HepG2 (cell line): ENCODE measurements around the gene PGPEP1. TPM values are rescaled to one million over a fixed set of nuclear protein-coding genes. Genes with fewer than 3 reads are reported as not detected.
A peak's percentile ranks its signal among the peaks of the same experiment; 100 is the strongest.

ENCODE experiments used
- BORCS8-MEF2B ChIP-seq: sonication (generic); formaldehyde crosslinking; IDR thresholded peaks from 2 replicates; pipeline ENCODE4 v1.8.0; 2022; ENCODE audit warnings: mild to moderate bottlenecking, missing genetic modification reagents
- BRF2 ChIP-seq: sonication (generic); formaldehyde crosslinking; IDR thresholded peaks from 2 replicates; pipeline ENCODE4 v1.8.1; 2022; ENCODE audit warnings: mild to moderate bottlenecking, missing genetic modification reagents
- ERF ChIP-seq: IDR thresholded peaks from 2 replicates; pipeline ENCODE4 v1.6.1; 2018; ENCODE audit warnings: missing biosample characterization, missing genetic modification reagents
- JDP2 ChIP-seq: sonication (generic); formaldehyde crosslinking; IDR thresholded peaks from 2 replicates; pipeline ENCODE4 v1.8.1; 2022; ENCODE audit warnings: missing genetic modification reagents, borderline replicate concordance
- NCOA2 ChIP-seq: sonication (generic); formaldehyde crosslinking; IDR thresholded peaks from 2 replicates; pipeline ENCODE4 v1.8.0; 2022; ENCODE audit warnings: inconsistent platforms
- NFKBIZ ChIP-seq: IDR thresholded peaks from 2 replicates; pipeline ENCODE4 v1.6.1; 2018; ENCODE audit warnings: missing genetic modification reagents, missing compliant biosample characterization
- SMARCC2 ChIP-seq: fragments of 450-650 bp; IDR thresholded peaks from 2 replicates; pipeline ENCODE4 v1.6.1; 2017; ENCODE audit warnings: antibody characterized with exemption, mild to moderate bottlenecking
- SP5 ChIP-seq: IDR thresholded peaks from 2 replicates; pipeline ENCODE4 v1.6.1; 2016; ENCODE audit warnings: low read depth, borderline replicate concordance
- TERF1 ChIP-seq: sonication (generic); formaldehyde crosslinking; IDR thresholded peaks from 2 replicates; pipeline ENCODE4 v1.8.0; 2022; ENCODE audit warnings: mild to moderate bottlenecking, missing genetic modification reagents, moderate library complexity
- ZMAT3 ChIP-seq: sonication (generic); formaldehyde crosslinking; conservative IDR thresholded peaks from 2 replicates; pipeline ENCODE4 v1.7.0; 2021; ENCODE audit warnings: missing genetic modification reagents
- ZMYM2 ChIP-seq: sonication (generic); formaldehyde crosslinking; IDR thresholded peaks from 2 replicates; pipeline ENCODE4 v1.8.0; 2022; ENCODE audit warnings: mild to moderate bottlenecking, missing genetic modification reagents
- ZNF10 ChIP-seq: sonication (generic); formaldehyde crosslinking; IDR thresholded peaks from 2 replicates; pipeline ENCODE4 v1.4.0; 2020; ENCODE audit warnings: mild to moderate bottlenecking, low read depth, missing genetic modification reagents, borderline replicate concordance
- ZNF263 ChIP-seq: sonication (generic); formaldehyde crosslinking; IDR thresholded peaks from 2 replicates; pipeline ENCODE4 v1.4.0; 2020; ENCODE audit warnings: missing genetic modification reagents
- ZNF337 ChIP-seq: sonication (generic); formaldehyde crosslinking; IDR thresholded peaks from 2 replicates; pipeline ENCODE4 v1.5.1; 2020; ENCODE audit warnings: missing genetic modification reagents, low read depth, mild to moderate bottlenecking, borderline replicate concordance
- ZNF552 ChIP-seq: sonication (generic); formaldehyde crosslinking; IDR thresholded peaks from 2 replicates; pipeline ENCODE4 v1.9.0; 2022; ENCODE audit warnings: missing genetic modification reagents, mild to moderate bottlenecking, borderline replicate concordance
- ZNF709 ChIP-seq: sonication (generic); formaldehyde crosslinking; IDR thresholded peaks from 2 replicates; pipeline ENCODE4 v1.5.0; 2020; ENCODE audit warnings: mild to moderate bottlenecking, missing genetic modification reagents
- ZNF749 ChIP-seq: sonication (generic); formaldehyde crosslinking; IDR thresholded peaks from 2 replicates; pipeline ENCODE4 v1.8.0; 2022; ENCODE audit warnings: mild to moderate bottlenecking, missing genetic modification reagents, moderate library complexity, borderline replicate concordance
- ZNF780A ChIP-seq: sonication (generic); formaldehyde crosslinking; IDR thresholded peaks from 2 replicates; pipeline ENCODE4 v1.8.0; 2022; ENCODE audit warnings: mild to moderate bottlenecking, missing genetic modification reagents, moderate library complexity
- polyA plus RNA-seq, 8 experiments: library from polyadenylated mRNA; depleted of rRNA in 3 of 8; stranded (reverse) in 7 of 8; unstranded in 1 of 8; fragments of >200 nt; fragmentation: Illumina TruSeq in 4 of 8; extraction: Trizol in 4 of 8; gene quantifications; 2 replicates each; pipeline versions ENCODE4 v1.2.1 to v1.2.3, GENCODE V29; 2011 to 2016; ENCODE audit warnings: low read depth in 4 of 8, missing spikeins in 1 of 8, mixed read lengths in 1 of 8; ENCODE audit not compliant: insufficient read depth in 1 of 8
- total RNA-seq, 5 experiments: library from RNA; depleted of rRNA; stranded (reverse); fragments of >200 nt; fragmentation: Illumina TruSeq; extraction: Trizol; gene quantifications; 2 replicates each; pipeline ENCODE4 v1.2.3, GENCODE V29; 2016; ENCODE audit warnings: low read depth in 1 of 5
- TF ChIP-seq, protein P1 (sequence below): IDR thresholded peaks from 2 replicates; pipeline ENCODE4 v1.6.1; 2012; ENCODE audit warnings: low read depth, low read length, improper control_type of control experiment
- TF ChIP-seq, protein P2 (sequence below): sonication (generic); formaldehyde crosslinking; IDR thresholded peaks from 2 replicates; pipeline ENCODE4 v1.4.0; 2020; ENCODE audit warnings: missing genetic modification reagents
- TF ChIP-seq, protein P3 (sequence below): sonication (generic); formaldehyde crosslinking; IDR thresholded peaks from 2 replicates; pipeline ENCODE4 v1.4.0; 2020; ENCODE audit warnings: missing genetic modification reagents, mild to moderate bottlenecking, borderline replicate concordance

Gene PGPEP1
- total and polyA plus RNA-seq, 2 of the 13 experiments (the other 11 are each of a cell fraction or from before 2014, with no cell fraction given) = 53.1 to 56.6 TPM

DNA sequence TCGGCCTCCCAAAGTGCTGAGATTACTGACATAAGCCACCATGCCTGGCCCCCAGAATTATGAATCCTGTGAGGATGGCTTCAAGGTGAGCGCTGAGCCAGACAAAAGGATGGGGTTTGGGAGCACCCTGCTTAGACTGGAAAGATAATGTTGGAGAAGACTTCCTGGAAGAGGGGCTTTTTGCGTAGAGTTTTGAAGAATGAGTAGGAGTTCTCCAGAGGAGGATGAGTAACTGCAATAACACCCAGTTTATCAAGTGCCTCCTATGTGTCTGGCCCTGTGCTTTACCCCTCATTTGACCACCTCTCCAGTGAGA, 44.9 kb downstream of the PGPEP1 start (continued):
- TF ChIP-seq NFKBIZ (CRISPR knock-in tag) = 0 out of 2 replicates have a peak, but pooled peaks have one; percentile 51
- no peak for TF ChIP-seq SMARCC2
- TF ChIP-seq ERF = no peak
- no peak for TF ChIP-seq SP5
- no peak for TF ChIP-seq ZNF10
- no peak for TF ChIP-seq ZMAT3 (CRISPR knock-in tag)
- TF ChIP-seq ZNF709 (CRISPR knock-in tag) = 0 out of 2 replicates have a peak, but pooled peaks have one; percentile 16
- TF ChIP-seq ZNF780A (CRISPR knock-in tag) = no peak
- TF ChIP-seq ZNF337 (CRISPR knock-in tag) = 0 out of 2 replicates have a peak, but pooled peaks have one; percentile 32
- no peak for TF ChIP-seq ZNF749 (CRISPR knock-in tag)
- peak; percentile 43; the same call in 1 of the 2 replicates for TF ChIP-seq ZNF263
- TF ChIP-seq JDP2 (CRISPR knock-in tag) = no peak
- no peak for TF ChIP-seq ZNF552 (CRISPR knock-in tag)
- TF ChIP-seq NCOA2 = no peak
- TF ChIP-seq, protein P1, sequence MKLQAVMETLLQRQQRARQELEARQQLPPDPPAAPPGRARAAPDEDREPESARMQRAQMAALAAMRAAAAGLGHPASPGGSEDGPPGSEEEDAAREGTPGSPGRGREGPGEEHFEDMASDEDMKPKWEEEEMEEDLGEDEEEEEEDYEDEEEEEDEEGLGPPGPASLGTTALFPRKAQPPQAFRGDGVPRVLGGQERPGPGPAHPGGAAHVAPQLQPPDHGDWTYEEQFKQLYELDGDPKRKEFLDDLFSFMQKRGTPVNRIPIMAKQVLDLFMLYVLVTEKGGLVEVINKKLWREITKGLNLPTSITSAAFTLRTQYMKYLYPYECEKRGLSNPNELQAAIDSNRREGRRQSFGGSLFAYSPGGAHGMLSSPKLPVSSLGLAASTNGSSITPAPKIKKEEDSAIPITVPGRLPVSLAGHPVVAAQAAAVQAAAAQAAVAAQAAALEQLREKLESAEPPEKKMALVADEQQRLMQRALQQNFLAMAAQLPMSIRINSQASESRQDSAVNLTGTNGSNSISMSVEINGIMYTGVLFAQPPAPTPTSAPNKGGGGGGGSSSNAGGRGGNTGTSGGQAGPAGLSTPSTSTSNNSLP = no peak
- TF ChIP-seq TERF1 = no peak
- no peak for TF ChIP-seq BRF2
- 0 out of 2 replicates have a peak, but pooled peaks have one; percentile 11 for TF ChIP-seq BORCS8-MEF2B (CRISPR knock-in tag)
- TF ChIP-seq ZMYM2 (CRISPR knock-in tag) = no peak
- TF ChIP-seq, protein P2, sequence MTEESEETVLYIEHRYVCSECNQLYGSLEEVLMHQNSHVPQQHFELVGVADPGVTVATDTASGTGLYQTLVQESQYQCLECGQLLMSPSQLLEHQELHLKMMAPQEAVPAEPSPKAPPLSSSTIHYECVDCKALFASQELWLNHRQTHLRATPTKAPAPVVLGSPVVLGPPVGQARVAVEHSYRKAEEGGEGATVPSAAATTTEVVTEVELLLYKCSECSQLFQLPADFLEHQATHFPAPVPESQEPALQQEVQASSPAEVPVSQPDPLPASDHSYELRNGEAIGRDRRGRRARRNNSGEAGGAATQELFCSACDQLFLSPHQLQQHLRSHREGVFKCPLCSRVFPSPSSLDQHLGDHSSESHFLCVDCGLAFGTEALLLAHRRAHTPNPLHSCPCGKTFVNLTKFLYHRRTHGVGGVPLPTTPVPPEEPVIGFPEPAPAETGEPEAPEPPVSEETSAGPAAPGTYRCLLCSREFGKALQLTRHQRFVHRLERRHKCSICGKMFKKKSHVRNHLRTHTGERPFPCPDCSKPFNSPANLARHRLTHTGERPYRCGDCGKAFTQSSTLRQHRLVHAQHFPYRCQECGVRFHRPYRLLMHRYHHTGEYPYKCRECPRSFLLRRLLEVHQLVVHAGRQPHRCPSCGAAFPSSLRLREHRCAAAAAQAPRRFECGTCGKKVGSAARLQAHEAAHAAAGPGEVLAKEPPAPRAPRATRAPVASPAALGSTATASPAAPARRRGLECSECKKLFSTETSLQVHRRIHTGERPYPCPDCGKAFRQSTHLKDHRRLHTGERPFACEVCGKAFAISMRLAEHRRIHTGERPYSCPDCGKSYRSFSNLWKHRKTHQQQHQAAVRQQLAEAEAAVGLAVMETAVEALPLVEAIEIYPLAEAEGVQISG (CRISPR knock-in tag) = no peak
- TF ChIP-seq, protein P3, sequence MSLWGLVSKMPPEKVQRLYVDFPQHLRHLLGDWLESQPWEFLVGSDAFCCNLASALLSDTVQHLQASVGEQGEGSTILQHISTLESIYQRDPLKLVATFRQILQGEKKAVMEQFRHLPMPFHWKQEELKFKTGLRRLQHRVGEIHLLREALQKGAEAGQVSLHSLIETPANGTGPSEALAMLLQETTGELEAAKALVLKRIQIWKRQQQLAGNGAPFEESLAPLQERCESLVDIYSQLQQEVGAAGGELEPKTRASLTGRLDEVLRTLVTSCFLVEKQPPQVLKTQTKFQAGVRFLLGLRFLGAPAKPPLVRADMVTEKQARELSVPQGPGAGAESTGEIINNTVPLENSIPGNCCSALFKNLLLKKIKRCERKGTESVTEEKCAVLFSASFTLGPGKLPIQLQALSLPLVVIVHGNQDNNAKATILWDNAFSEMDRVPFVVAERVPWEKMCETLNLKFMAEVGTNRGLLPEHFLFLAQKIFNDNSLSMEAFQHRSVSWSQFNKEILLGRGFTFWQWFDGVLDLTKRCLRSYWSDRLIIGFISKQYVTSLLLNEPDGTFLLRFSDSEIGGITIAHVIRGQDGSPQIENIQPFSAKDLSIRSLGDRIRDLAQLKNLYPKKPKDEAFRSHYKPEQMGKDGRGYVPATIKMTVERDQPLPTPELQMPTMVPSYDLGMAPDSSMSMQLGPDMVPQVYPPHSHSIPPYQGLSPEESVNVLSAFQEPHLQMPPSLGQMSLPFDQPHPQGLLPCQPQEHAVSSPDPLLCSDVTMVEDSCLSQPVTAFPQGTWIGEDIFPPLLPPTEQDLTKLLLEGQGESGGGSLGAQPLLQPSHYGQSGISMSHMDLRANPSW = no peak
